Astrocyte of the spinal cord (primary cell): ENCODE data around the gene NOXO1.

ENCODE experiments used
- DNase-seq: peaks from one replicate; pipeline ENCODE4 v3.0.0; 2011; ENCODE audit warnings: low read depth, low spot score
- H3K4me3 ChIP-seq: 2 replicates; pipeline ENCODE4 v1.5.1; 2011; ENCODE audit warnings: low read depth, mild to moderate bottlenecking, low read length, moderate library complexity
- in situ Hi-C: cut with HindIII; loops from 2 replicates; pipeline ENCODE4 v1.10.0; 2017; ENCODE audit warnings: low sequenced_read_pairs
- TF ChIP-seq, protein P1 (sequence below): IDR thresholded peaks from 2 replicates; pipeline ENCODE4 v1.5.1; 2012; ENCODE audit warnings: low read depth, mild to moderate bottlenecking, low read length, inconsistent platforms

Gene NOXO1

DNA sequence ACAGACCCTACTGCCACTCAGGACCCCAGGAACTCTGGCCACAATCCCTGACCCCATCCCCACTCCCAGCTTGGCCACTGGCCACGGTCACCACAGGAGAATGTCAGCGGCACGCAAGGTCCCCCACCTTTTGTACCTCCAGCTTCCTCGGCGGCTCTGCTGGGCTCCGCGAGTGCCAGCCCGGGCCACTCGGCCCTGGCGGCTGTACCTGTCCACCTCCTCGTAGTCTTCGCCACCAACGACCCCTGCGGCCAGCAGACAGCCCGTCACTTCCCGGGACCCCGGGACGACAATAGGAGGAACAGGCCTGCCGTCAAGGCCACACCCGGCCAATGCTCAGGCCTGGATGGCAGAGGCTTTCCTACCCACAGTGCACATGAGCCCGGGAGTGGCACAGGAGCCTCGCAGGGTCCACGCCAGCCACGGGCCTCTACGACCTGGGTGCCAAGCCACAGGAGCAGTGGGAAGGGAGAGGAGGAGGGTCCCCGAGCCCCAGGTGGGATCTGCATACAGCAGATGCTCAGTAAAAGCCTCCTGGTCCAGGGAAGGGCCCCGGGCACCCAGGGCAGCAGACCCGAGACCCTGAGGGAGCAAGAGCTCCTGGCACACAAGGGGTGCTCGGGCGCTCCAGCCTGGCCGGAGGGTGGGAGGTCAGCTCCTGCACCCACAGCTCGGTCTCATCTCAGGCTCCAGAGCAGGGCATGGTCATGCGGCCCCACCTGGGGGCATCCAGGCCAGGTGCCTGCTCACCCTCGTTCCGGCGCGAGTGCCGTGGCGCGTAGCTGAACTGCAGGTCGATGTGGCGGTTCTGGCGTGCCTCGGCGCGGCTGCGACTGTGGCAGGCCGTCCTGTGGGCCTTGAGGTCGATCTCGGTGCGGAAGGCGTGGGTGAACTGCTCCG, 20.4 kb upstream of the NOXO1 start:
- TF ChIP-seq, protein P1, sequence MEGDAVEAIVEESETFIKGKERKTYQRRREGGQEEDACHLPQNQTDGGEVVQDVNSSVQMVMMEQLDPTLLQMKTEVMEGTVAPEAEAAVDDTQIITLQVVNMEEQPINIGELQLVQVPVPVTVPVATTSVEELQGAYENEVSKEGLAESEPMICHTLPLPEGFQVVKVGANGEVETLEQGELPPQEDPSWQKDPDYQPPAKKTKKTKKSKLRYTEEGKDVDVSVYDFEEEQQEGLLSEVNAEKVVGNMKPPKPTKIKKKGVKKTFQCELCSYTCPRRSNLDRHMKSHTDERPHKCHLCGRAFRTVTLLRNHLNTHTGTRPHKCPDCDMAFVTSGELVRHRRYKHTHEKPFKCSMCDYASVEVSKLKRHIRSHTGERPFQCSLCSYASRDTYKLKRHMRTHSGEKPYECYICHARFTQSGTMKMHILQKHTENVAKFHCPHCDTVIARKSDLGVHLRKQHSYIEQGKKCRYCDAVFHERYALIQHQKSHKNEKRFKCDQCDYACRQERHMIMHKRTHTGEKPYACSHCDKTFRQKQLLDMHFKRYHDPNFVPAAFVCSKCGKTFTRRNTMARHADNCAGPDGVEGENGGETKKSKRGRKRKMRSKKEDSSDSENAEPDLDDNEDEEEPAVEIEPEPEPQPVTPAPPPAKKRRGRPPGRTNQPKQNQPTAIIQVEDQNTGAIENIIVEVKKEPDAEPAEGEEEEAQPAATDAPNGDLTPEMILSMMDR = no peak
- DNase-seq = no peak
- in situ Hi-C loops = no loop called here

DNA sequence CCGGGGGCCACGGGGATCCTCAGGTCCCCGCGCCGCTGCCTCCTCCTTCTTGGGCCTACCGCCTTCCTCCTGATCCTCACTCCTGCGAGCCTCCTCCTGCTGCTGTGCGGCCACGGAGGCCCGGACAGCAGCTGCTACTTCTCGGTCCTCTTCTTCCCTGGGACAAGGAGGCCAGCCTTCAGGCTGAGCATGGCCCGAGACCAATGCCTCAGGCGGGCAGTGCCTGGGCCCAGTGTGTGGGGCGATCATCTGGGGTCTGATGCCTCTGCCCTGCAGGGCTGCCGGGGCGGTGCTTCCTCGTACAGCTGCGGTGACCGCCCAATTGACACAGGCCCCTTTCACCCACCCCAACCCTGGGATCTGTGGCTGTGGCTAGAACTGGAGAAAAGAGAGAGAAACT, 19.8 kb upstream of the NOXO1 start:
- no peak overlapping the region for H3K4me3 ChIP-seq
- in situ Hi-C loops = no loop called here
- TF ChIP-seq, protein P1 = no peak
- DNase-seq = no peak

More for the DNA sequence above, 20.4 kb upstream of the NOXO1 start:
- H3K4me3 ChIP-seq = no peak overlapping the region

GRCh38 chr16:1999866-2000514, 18.7 kb upstream of the NOXO1 start:
- DNase-seq = no peak
- TF ChIP-seq, protein P1 = no peak
- no peak overlapping the region for H3K4me3 ChIP-seq
- in situ Hi-C loops = no loop called here

DNA sequence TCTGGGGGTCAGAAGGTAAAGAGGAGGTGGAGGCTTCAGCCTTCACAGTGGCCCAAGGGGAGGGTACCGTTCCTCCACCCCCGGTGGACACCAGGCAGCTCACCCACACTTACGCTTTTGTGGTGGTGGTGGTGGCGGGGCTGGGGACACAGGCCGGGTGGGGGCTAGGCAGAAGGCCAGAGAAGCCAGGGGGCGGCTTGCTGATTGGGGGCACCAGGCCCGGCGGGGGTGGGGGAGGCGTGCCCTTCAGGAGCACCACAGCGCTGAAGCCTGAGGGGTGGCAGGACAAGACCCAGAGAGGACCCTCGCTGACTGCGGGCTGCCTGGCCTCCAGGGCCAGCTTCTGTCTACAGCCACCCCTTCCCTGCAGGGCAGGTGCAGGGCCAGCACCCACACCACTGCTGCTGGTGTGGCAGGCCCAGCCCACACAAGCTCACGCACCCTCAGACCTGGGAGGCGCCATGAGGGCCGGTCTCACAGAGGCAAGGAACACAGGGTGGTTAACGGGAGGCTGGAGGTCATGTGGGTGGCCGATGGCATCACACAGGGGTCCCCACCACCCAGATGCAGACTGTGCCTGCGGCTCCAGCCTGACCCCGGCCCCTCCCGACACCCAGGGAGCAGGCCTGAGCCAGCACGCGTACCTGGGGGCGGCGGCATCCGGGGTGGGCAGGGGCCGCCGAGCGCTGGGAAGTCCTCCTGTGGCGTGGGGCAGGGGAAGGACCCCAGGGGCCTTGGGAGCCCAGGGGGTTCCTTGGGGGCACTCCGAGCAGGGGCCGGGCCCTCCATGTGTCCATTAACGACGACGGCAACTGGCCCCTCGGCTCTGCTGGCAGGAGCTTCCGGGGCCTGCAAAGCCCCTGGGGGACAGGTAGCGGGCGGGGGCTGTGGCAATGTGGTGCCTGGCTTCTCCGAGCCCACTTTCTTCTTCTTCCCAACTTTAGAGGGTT, 17.9 kb upstream of the NOXO1 start:
- no peak for DNase-seq
- in situ Hi-C loops = no loop called here

GRCh38 chr16:1998360-1998835, 17.1 kb upstream of the NOXO1 start:
- no peak for DNase-seq
- TF ChIP-seq, protein P1 = no peak
- H3K4me3 ChIP-seq = no peak overlapping the region
- in situ Hi-C loops = no loop called here

More for the DNA sequence above, 17.9 kb upstream of the NOXO1 start:
- H3K4me3 ChIP-seq = no peak overlapping the region
- TF ChIP-seq, protein P1 = no peak
